Osteocyte (in vitro differentiated cells): ENCODE data around the gene HENMT1. TPM values are rescaled to one million over a fixed set of nuclear protein-coding genes. Genes with fewer than 3 reads are reported as not detected.
"Not testable (repeated sequence)": the region's sequence is repeated elsewhere in the genome, so short reads cannot be mapped to it uniquely, and the experiment has no call there.

Experiments used
- DNase-seq: peaks from one replicate; pipeline ENCODE4 v3.0.0; 2021; ENCODE audit warnings: mixed read lengths; ENCODE audit not compliant: unreplicated experiment; ENCODE audit errors: extremely low spot score
- H3K27ac Mint-ChIP-seq: one replicate; pipeline ENCODE4 v1.8.0; 2021; ENCODE audit warnings: mild to moderate bottlenecking, mixed read lengths; ENCODE audit not compliant: unreplicated experiment
- H3K27me3 Mint-ChIP-seq: one replicate; pipeline ENCODE4 v1.8.0; 2021; ENCODE audit warnings: mixed read lengths; ENCODE audit not compliant: unreplicated experiment
- H3K36me3 Mint-ChIP-seq: one replicate; pipeline ENCODE4 v1.8.0; 2021; ENCODE audit warnings: mixed read lengths; ENCODE audit not compliant: unreplicated experiment
- H3K4me1 Mint-ChIP-seq: one replicate; pipeline ENCODE4 v1.8.0; 2021; ENCODE audit warnings: mixed read lengths; ENCODE audit not compliant: unreplicated experiment
- H3K4me3 Mint-ChIP-seq: one replicate; pipeline ENCODE4 v1.8.0; 2021; ENCODE audit warnings: mild to moderate bottlenecking, moderate library complexity, mixed read lengths; ENCODE audit not compliant: unreplicated experiment
- H3K9me3 Mint-ChIP-seq: one replicate; pipeline ENCODE4 v1.8.0; 2021; ENCODE audit warnings: mixed read lengths; ENCODE audit not compliant: unreplicated experiment
- CTCF ChIP-seq: fragments of 200-600 bp; sonication (generic); IDR thresholded peaks from 2 replicates; pipeline ENCODE4 v1.5.0; 2021; ENCODE audit warnings: antibody characterized with exemption, mild to moderate bottlenecking, moderate library complexity
- total RNA-seq: library from RNA; stranded (reverse); gene quantifications from 2 replicates; pipeline ENCODE4 v1.2.1, GENCODE V29; 2021

Gene HENMT1
- total RNA-seq, 1 donor from 2014 or later = 7.2 TPM

GRCh38 chr1:108691942-108692723 is 31.2 kb upstream of the HENMT1 start, which contains the start of gene PRPF38B:
Gene PRPF38B, plus strand, starts transcription at chr1:108692310. Its CDS starts 282 bp downstream, at chr1:108692592.
- Mint-ChIP-seq H3K27me3 (peaks cover 17% of the 10 kb centered on the region), H3K27ac (peak within 1 kb of the TSS; percentile 98), H3K36me3 (peaks cover 15% of the 10 kb centered on the region), H3K4me3 (peak within 1 kb of the TSS; percentile 92), H3K9me3 (no peaks in the 10 kb centered on the region), H3K4me1 (peaks cover 34% of the 10 kb centered on the region)
- no peak for TF ChIP-seq CTCF
- DNase-seq = peak; percentile 96

GRCh38 chr1:108691128-108691941 is 30.4 kb upstream of the HENMT1 start:
- DNase-seq = no peak
- peaks cover 7% of the 10 kb centered on the region for H3K36me3 Mint-ChIP-seq
- H3K9me3 Mint-ChIP-seq = no peaks in the 10 kb centered on the region
- H3K4me1 Mint-ChIP-seq = peaks cover 41% of the 10 kb centered on the region
- peak overlapping the region; percentile 92 for H3K4me3 Mint-ChIP-seq
- TF ChIP-seq CTCF = no peak
- peak overlapping the region; percentile 98 for H3K27ac Mint-ChIP-seq
- peaks cover 20% of the 10 kb centered on the region for H3K27me3 Mint-ChIP-seq

- no peaks in the 10 kb centered on the region for H3K9me3 Mint-ChIP-seq
- H3K4me1 Mint-ChIP-seq = peaks cover 17% of the 10 kb centered on the region
- no peak for TF ChIP-seq CTCF
- H3K27ac Mint-ChIP-seq = no peak overlapping the region
- H3K36me3 Mint-ChIP-seq = no peaks in the 10 kb centered on the region
- peaks cover 31% of the 10 kb centered on the region for H3K27me3 Mint-ChIP-seq
- DNase-seq = no peak
- no peak overlapping the region for H3K4me3 Mint-ChIP-seq
These were observed 25.9 kb upstream of the HENMT1 start for GRCh38 chr1:108686614-108687313.

DNA sequence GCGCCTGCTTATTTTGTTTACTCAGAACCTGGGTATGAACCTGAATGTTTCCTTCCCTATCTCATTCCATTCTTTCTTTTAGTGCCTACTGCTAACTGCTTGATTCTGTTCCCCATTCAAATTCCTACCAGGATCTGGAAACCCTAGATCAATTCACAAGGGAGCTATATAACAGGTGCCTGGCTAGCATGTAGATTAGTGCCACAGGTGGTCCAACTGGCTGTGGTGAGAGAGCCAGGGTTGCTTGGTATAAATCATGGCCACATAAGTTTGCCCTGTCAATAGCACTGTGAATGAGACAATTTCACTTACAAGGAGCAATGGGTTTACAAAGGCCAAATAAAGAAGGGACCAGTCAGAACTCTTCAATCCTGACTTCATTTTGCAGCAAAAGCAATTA is 24.6 kb upstream of the HENMT1 start:
- H3K4me3 Mint-ChIP-seq = no peak overlapping the region
- peaks cover 31% of the 10 kb centered on the region for H3K27me3 Mint-ChIP-seq
- no peaks in the 10 kb centered on the region for H3K9me3 Mint-ChIP-seq
- no peak for DNase-seq
- no peaks in the 10 kb centered on the region for H3K36me3 Mint-ChIP-seq
- H3K27ac Mint-ChIP-seq = no peak overlapping the region
- no peak for TF ChIP-seq CTCF
- H3K4me1 Mint-ChIP-seq = peaks cover 7% of the 10 kb centered on the region

GRCh38 chr1:108681701-108682100 is 20.8 kb upstream of the HENMT1 start:
- not testable (repeated sequence) for DNase-seq, H3K36me3 Mint-ChIP-seq, H3K9me3 Mint-ChIP-seq, H3K27ac Mint-ChIP-seq, H3K4me3 Mint-ChIP-seq, H3K4me1 Mint-ChIP-seq
- H3K27me3 Mint-ChIP-seq = peaks cover 25% of the 10 kb centered on the region
